PC-3 (cell line): ENCODE results near the gene CDC42EP3.

Experiments
- CTCF ChIP-seq: fragments of 300-600 bp; sonication (generic); conservative IDR thresholded peaks from 2 replicates; pipeline ENCODE4 v1.5.1; 2017; ENCODE audit warnings: antibody characterized with exemption, low read depth, mild to moderate bottlenecking, low read length
- EZH2 ChIP-seq: fragments of 300-600 bp; sonication (generic); IDR thresholded peaks from one replicate; pipeline ENCODE4 v1.6.1; 2017; ENCODE audit warnings: antibody characterized with exemption, mild to moderate bottlenecking, low read length; ENCODE audit not compliant: unreplicated experiment
- EZH2phosphoT487 ChIP-seq: fragments of 300-600 bp; sonication (generic); IDR thresholded peaks from 2 replicates; pipeline ENCODE4 v1.6.1; 2018; ENCODE audit warnings: mild to moderate bottlenecking, antibody characterized with exemption, low read length, borderline replicate concordance

- no peak for TF ChIP-seq CTCF
- TF ChIP-seq EZH2 = no peak
- TF ChIP-seq EZH2phosphoT487 = no peak
Measured at GRCh38 chr2:37602040-37602439, 69.4 kb downstream of the CDC42EP3 start.
